Lower lobe of right lung (tissue), 2 donors: ENCODE measurements around the gene KLF9. TPM values are rescaled to one million over a fixed set of nuclear protein-coding genes. Genes with fewer than 3 reads are reported as not detected.

Experiments used
- ATAC-seq, 2 donors: fragments of 200-7000 bp; cut with Tn5 transposase; one replicate each; pipeline ENCODE4 v1.9.1; 2020 to 2022; ENCODE audit warnings: mild to moderate bottlenecking in 2 of 2, moderate library complexity in 2 of 2
- DNase-seq: peaks from one replicate; pipeline ENCODE4 v3.0.0-alpha.2; 2020
- H3K27ac ChIP-seq: fragments of 200-600 bp; one replicate; pipeline ENCODE4 v1.8.0; 2022
- H3K27me3 ChIP-seq: fragments of 200-600 bp; one replicate; pipeline ENCODE4 v1.8.0; 2022; ENCODE audit warnings: low read depth
- H3K36me3 ChIP-seq: fragments of 200-600 bp; one replicate; pipeline ENCODE4 v1.8.0; 2022; ENCODE audit warnings: mild to moderate bottlenecking
- H3K4me1 ChIP-seq: fragments of 200-600 bp; one replicate; pipeline ENCODE4 v1.8.0; 2022
- H3K4me3 ChIP-seq: fragments of 200-600 bp; one replicate; pipeline ENCODE4 v1.8.0; 2022; ENCODE audit warnings: mild to moderate bottlenecking
- H3K9me3 ChIP-seq: fragments of 200-600 bp; one replicate; pipeline ENCODE4 v1.8.0; 2022
- intact Hi-C: fragments of 100-400 bp; cut with DNase I; formaldehyde crosslinking; loops from one replicate; pipeline ENCODE4 v1.11.0; 2022
- total RNA-seq: library from RNA; stranded (reverse); fragmentation: NEBNext Ultra II Directional; extraction: Animal tissue kit (Norgen Biotek cat#: 25700); gene quantifications from one replicate; pipeline ENCODE4 v1.2.1, GENCODE V29; 2021
- TF ChIP-seq, protein P1 (sequence below): fragments of 200-600 bp; IDR thresholded peaks from one replicate; pipeline ENCODE4 v1.8.0; 2022; ENCODE audit warnings: antibody characterized with exemption, mild to moderate bottlenecking
- donor health status: DM: no; HTN: yes; CAD: no; lungs with severe emphysema.

The KLF9 gene
- total RNA-seq, 1 donor from 2014 or later = 76.9 TPM

GRCh38 chr9:70429899-70430298, 15.4 kb upstream of the KLF9 start:
- Histone ChIP-seq H3K9me3 (peaks cover 2% of the 10 kb centered on the region), H3K27ac (no peak overlapping the region), H3K4me3 (no peak overlapping the region), H3K27me3 (no peaks in the 10 kb centered on the region), H3K36me3 (no peaks in the 10 kb centered on the region), H3K4me1 (no peaks in the 10 kb centered on the region)
- intact Hi-C loops = no loop called here
- no peak for DNase-seq
- TF ChIP-seq, protein P1, sequence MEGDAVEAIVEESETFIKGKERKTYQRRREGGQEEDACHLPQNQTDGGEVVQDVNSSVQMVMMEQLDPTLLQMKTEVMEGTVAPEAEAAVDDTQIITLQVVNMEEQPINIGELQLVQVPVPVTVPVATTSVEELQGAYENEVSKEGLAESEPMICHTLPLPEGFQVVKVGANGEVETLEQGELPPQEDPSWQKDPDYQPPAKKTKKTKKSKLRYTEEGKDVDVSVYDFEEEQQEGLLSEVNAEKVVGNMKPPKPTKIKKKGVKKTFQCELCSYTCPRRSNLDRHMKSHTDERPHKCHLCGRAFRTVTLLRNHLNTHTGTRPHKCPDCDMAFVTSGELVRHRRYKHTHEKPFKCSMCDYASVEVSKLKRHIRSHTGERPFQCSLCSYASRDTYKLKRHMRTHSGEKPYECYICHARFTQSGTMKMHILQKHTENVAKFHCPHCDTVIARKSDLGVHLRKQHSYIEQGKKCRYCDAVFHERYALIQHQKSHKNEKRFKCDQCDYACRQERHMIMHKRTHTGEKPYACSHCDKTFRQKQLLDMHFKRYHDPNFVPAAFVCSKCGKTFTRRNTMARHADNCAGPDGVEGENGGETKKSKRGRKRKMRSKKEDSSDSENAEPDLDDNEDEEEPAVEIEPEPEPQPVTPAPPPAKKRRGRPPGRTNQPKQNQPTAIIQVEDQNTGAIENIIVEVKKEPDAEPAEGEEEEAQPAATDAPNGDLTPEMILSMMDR = no peak
- ATAC-seq = no peak

DNA sequence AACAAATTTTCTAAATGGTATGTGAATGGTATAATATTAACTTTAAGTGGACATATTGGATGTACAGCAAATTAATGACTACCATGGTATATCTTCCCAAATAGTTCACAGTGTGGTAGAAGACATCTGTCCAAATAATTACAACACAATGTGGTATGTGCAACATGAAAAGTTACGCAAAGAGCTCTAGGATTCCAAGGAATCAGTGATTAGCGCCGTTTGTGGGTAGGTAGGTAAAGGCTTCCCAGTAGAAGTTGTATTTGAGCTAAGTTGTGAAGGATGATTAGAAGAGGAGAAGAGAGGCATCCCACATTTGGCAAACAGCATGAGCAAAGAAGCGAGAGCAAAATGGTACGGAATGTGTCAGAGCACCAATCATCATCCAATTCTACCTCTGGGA, 14.3 kb upstream of the KLF9 start:
- H3K9me3 ChIP-seq = peaks cover 2% of the 10 kb centered on the region
- H3K27ac ChIP-seq = no peak overlapping the region
- H3K4me3 ChIP-seq = no peak overlapping the region
- H3K4me1 ChIP-seq = no peaks in the 10 kb centered on the region
- H3K36me3 ChIP-seq = no peaks in the 10 kb centered on the region
- ATAC-seq (no peak), DNase-seq (no peak)
- TF ChIP-seq, protein P1 = no peak
- no peaks in the 10 kb centered on the region for H3K27me3 ChIP-seq
- intact Hi-C loops = no loop called here

DNA sequence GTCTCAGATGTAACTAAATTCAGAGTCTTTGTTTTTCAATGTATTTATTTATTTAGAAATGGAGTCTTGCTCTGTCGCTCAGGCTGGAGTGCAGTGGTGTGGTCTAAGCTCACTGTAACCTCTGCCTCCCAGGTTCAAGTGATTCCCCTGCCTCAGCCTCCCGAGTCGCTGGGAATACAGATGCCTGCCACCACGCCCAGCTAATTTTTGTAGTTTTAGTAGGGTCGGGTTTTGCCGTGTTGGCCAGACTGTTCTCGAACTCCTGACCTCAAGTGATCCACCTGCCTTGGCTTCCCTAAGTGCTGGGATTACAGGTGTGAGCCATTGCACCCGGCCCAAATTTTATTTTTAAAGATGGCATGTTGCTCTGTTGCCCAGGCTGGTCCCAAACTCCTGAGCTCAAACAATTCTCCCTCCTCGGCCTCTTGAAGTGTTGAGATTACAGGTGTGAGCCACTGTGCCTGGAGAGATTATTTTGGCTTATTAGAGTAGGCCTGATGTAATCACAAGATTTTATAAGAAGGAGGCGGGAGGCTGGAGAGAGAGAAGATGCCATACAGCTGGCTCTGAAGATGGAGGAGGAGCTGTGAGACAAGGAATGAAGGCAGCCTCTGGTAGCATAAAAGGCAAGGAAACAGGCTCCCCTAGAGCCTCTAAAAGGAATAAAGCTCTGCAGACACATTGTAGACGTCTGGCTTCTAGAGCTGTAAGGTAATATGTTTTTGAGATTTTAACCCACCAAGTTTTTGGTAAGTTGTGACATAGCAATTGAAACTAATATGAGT, 12.9 kb upstream of the KLF9 start:
- TF ChIP-seq, protein P1 = no peak
- ATAC-seq = peak; percentile 63 to 64
- Histone ChIP-seq H3K9me3 (peaks cover 2% of the 10 kb centered on the region), H3K27ac (no peak overlapping the region), H3K27me3 (no peaks in the 10 kb centered on the region), H3K4me1 (peaks cover 5% of the 10 kb centered on the region), H3K4me3 (no peak overlapping the region), H3K36me3 (no peaks in the 10 kb centered on the region)
- no peak for DNase-seq
- intact Hi-C loops = no loop called here

- ATAC-seq = no peak
- no peak overlapping the region for H3K4me3 ChIP-seq
- no peak overlapping the region for H3K27ac ChIP-seq
- peaks cover 23% of the 10 kb centered on the region for H3K4me1 ChIP-seq
- intact Hi-C loops = no loop called here
- no peaks in the 10 kb centered on the region for H3K36me3 ChIP-seq
- no peaks in the 10 kb centered on the region for H3K9me3 ChIP-seq
- TF ChIP-seq, protein P1 = no peak
- no peak for DNase-seq
- no peaks in the 10 kb centered on the region for H3K27me3 ChIP-seq
Measured at GRCh38 chr9:70425192-70425591, 10.7 kb upstream of the KLF9 start.

DNA sequence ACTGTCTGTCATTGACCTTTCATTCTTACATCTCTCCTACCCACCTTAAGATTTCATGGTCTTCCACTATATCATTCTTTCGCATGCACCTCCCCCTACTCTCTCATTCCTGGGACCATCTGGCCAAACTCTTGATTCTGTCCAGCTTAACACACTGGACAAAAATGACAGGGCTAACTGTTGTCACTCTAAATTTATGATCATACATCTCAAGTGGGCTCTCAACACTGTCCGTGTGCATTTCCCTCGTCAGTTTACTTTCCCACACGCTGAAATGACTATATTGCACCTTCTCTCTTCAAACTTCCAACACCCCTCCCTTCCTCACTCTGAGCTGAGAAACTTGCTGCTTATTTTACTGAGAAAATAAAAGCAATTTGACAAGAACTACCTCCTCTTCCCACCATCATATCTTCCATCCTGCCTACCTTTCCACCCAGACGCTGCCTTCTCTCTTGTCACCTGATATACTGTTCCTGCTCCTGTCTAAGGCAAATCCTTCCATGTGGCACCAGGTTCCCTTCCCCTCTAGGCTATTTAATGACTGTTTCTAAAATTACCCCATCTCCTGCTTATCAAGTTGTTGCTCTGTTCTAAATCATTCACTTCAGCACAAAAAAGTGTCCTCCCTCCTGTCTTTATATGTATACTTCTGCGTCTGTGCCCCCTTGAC, 8.1 kb upstream of the KLF9 start:
- H3K9me3 ChIP-seq = no peaks in the 10 kb centered on the region
- TF ChIP-seq, protein P1 = no peak
- no peaks in the 10 kb centered on the region for H3K27me3 ChIP-seq
- H3K27ac ChIP-seq = peak overlapping the region; percentile 100
- H3K4me1 ChIP-seq = peaks cover 34% of the 10 kb centered on the region
- no peaks in the 10 kb centered on the region for H3K36me3 ChIP-seq
- DNase-seq (no peak), ATAC-seq (no peak)
- H3K4me3 ChIP-seq = no peak overlapping the region
- intact Hi-C loops = no loop called here
